Measurements from ENCODE around the gene MYO10. TPM values are rescaled to one million over a fixed set of nuclear protein-coding genes. Genes with fewer than 3 reads are reported as not detected.

Gene MYO10
- total RNA-seq, 1 experiment from 2014 or later: 202 TPM

- TF ChIP-seq CTCF (conservative IDR thresholded peaks at IDR 0.05; ENCODE audit: low read depth, low read length): no peak
- no peak for TF ChIP-seq EZH2 (IDR thresholded peaks at IDR 0.05; ENCODE audit: borderline replicate concordance, low read depth, low read length, poor library complexity, severe bottlenecking)
- ChIA-PET CTCF (no interaction called here), POLR2A (ENCODE audit: low non-redundant PET) (no interaction called here)
- Histone ChIP-seq H3K36me3 (ENCODE audit: insufficient read depth, low read length, poor library complexity, severe bottlenecking) (peaks cover 43% of the 10 kb centered on the region), H3K27ac (ENCODE audit: low read depth, low read length, poor library complexity, severe bottlenecking) (no peak overlapping the region), H3K9me3 (ENCODE audit: low read depth, low read length, poor library complexity, severe bottlenecking) (peaks cover 6% of the 10 kb centered on the region), H3K4me1 (ENCODE audit: insufficient read depth, low read length, poor library complexity, severe bottlenecking) (peaks cover 41% of the 10 kb centered on the region), H3K27me3 (replicated peaks; ENCODE audit: insufficient read depth, low read depth, low read length, poor library complexity) (no peaks in the 10 kb centered on the region), H3K4me3 (ENCODE audit: low read depth, low read length, poor library complexity, severe bottlenecking) (no peak overlapping the region)
- intact Hi-C loops (cut with micrococcal nuclease; ENCODE audit: unreplicated experiment): no loop called here
- DNase-seq (ENCODE audit: low spot score): no peak
- no TSS peak for BruUV-seq (replicated peaks)
These were observed 66.0 kb downstream of the MYO10 start for GRCh38 chr5:16869821-16870796.

- ChIA-PET POLR2A (ENCODE audit: low non-redundant PET) (no interaction called here), CTCF (no interaction called here)
- Histone ChIP-seq H3K4me1 (ENCODE audit: insufficient read depth, low read length, poor library complexity, severe bottlenecking) (peaks cover 61% of the 10 kb centered on the region), H3K36me3 (ENCODE audit: insufficient read depth, low read length, poor library complexity, severe bottlenecking) (peaks cover 25% of the 10 kb centered on the region), H3K4me3 (ENCODE audit: low read depth, low read length, poor library complexity, severe bottlenecking) (no peak overlapping the region), H3K27ac (ENCODE audit: low read depth, low read length, poor library complexity, severe bottlenecking) (peak overlapping the region; percentile 75), H3K27me3 (replicated peaks; ENCODE audit: insufficient read depth, low read depth, low read length, poor library complexity) (no peaks in the 10 kb centered on the region), H3K9me3 (ENCODE audit: low read depth, low read length, poor library complexity, severe bottlenecking) (peaks cover under 1% of the 10 kb centered on the region)
- DNase-seq (ENCODE audit: low spot score): no peak
- TF ChIP-seq CTCF (conservative IDR thresholded peaks at IDR 0.05; ENCODE audit: low read depth, low read length) (no peak), EZH2 (IDR thresholded peaks at IDR 0.05; ENCODE audit: borderline replicate concordance, low read depth, low read length, poor library complexity, severe bottlenecking) (no peak)
- BruUV-seq (replicated peaks): no TSS peak
- intact Hi-C loops (cut with micrococcal nuclease; ENCODE audit: unreplicated experiment): no loop called here
These were observed 68.5 kb downstream of the MYO10 start for GRCh38 chr5:16867577-16867953.

DNA sequence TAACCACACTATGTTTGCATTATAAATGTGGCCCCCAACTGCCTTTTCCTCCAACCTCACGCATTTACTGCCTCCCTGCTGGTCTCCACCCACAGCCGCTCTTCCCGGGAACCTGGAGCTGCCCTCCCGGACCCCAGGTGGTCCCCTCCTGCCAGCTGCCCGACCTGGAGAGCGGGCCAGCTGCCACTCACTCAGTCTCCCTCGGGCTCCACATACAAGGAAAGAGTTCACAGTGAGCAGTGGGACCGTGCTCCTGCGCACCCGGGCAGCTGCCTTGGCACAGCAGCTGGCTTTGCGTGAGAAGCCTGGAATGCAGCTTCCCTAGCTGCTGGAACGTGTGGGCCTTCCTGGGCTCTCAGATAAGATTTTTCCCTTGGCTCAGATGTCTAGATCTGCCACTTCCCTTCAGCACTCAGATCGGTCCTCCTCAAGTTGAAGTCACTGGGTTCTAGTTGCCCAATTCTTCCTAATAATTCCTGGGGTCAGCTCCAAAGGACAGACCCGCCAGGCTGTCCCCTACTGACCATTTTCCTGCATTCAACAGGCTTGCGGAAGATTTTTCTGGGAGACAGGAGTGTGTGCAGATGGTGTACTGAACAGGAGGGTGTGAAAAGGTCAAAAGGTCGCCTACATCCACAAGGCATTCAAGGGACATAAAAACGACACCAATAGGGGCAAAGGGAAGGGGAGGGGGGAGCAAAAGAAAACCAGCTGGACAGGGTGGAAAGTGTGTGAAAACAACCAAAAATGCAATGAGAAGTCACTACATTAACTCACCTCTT, 69.1 kb downstream of the MYO10 start:
- POLR2A ChIA-PET (ENCODE audit: low non-redundant PET): no interaction called here
- no peak overlapping the region for H3K4me3 ChIP-seq (ENCODE audit: low read depth, low read length, poor library complexity, severe bottlenecking)

More for the DNA sequence above, 69.1 kb downstream of the MYO10 start:
- Histone ChIP-seq H3K9me3 (ENCODE audit: low read depth, low read length, poor library complexity, severe bottlenecking) (no peaks in the 10 kb centered on the region), H3K36me3 (ENCODE audit: insufficient read depth, low read length, poor library complexity, severe bottlenecking) (peaks cover 19% of the 10 kb centered on the region), H3K4me1 (ENCODE audit: insufficient read depth, low read length, poor library complexity, severe bottlenecking) (peaks cover 61% of the 10 kb centered on the region), H3K27me3 (replicated peaks; ENCODE audit: insufficient read depth, low read depth, low read length, poor library complexity) (no peaks in the 10 kb centered on the region), H3K27ac (ENCODE audit: low read depth, low read length, poor library complexity, severe bottlenecking) (peak overlapping the region; percentile 75)
- intact Hi-C loops (cut with micrococcal nuclease; ENCODE audit: unreplicated experiment): no loop called here
- TF ChIP-seq CTCF (conservative IDR thresholded peaks at IDR 0.05; ENCODE audit: low read depth, low read length): no peak
- no peak for TF ChIP-seq EZH2 (IDR thresholded peaks at IDR 0.05; ENCODE audit: borderline replicate concordance, low read depth, low read length, poor library complexity, severe bottlenecking)
- BruUV-seq (replicated peaks): no TSS peak
- DNase-seq (ENCODE audit: low spot score): peak; percentile 63
- CTCF ChIA-PET: interaction anchor here (0.5 kb wide), 1 partner anchor 13 kb away, joined by 3 read pairs; no protein-coding TSS in a partner anchor

All from A673 (cell line).